Activated B cell treated with CpG ODN at 0.5 μM for 24 hours (primary cell): ENCODE data around the gene CTSC. TPM values are rescaled to one million over a fixed set of nuclear protein-coding genes. Genes with fewer than 3 reads are reported as not detected.

Experiments used
- ATAC-seq: fragments of 200-7000 bp; cut with Tn5 transposase; one replicate; pipeline ENCODE4 v1.10.0; 2021; ENCODE audit warnings: low read depth, mild to moderate bottlenecking, moderate library complexity
- CTCF ChIA-PET: fragments of 350-600 bp; sonication (Branson Sonifier 250); formaldehyde crosslinking; loops from one replicate; lab custom pipeline; 2021; ENCODE audit warnings: antibody characterized with exemption; lab: Charles Lee
- POLR2A ChIA-PET: fragments of 350-600 bp; sonication (Branson Sonifier 250); formaldehyde crosslinking; loops from one replicate; lab custom pipeline; 2021; ENCODE audit warnings: antibody characterized with exemption; lab: Charles Lee
- DNase-seq: peaks from one replicate; pipeline ENCODE4 v3.0.0; 2022
- H3K27ac Mint-ChIP-seq: one replicate; pipeline ENCODE4 v1.8.0; 2020; ENCODE audit warnings: mixed read lengths
- H3K27me3 Mint-ChIP-seq: one replicate; pipeline ENCODE4 v1.8.0; 2021; ENCODE audit warnings: mixed read lengths
- H3K36me3 Mint-ChIP-seq: one replicate; pipeline ENCODE4 v1.8.0; 2021; ENCODE audit warnings: low read depth, mixed read lengths
- H3K4me1 Mint-ChIP-seq: one replicate; pipeline ENCODE4 v1.8.0; 2021; ENCODE audit warnings: mixed read lengths
- H3K4me3 Mint-ChIP-seq: one replicate; pipeline ENCODE4 v1.8.0; 2020; ENCODE audit warnings: mild to moderate bottlenecking, mixed read lengths
- H3K9me3 Mint-ChIP-seq: one replicate; pipeline ENCODE4 v1.8.0; 2020; ENCODE audit warnings: mixed read lengths
- CTCF ChIP-seq: fragments of 200-600 bp; IDR thresholded peaks from one replicate; pipeline ENCODE4 v1.8.0; 2022; ENCODE audit warnings: antibody characterized with exemption, mild to moderate bottlenecking
- intact Hi-C: fragments of 100-400 bp; cut with micrococcal nuclease; formaldehyde crosslinking; loops from one replicate; pipeline ENCODE4 v1.15.1; 2024
- total RNA-seq: library from RNA; stranded (reverse); gene quantifications from 2 replicates; pipeline ENCODE4 v1.2.3, GENCODE V29; 2022

Gene CTSC
- total RNA-seq, 1 donor from 2014 or later = 31.2 TPM

- ChIA-PET POLR2A (interaction anchor here (0.6 kb wide), 1 partner anchor 40 kb away, joined by 3 read pairs; no protein-coding TSS in a partner anchor), CTCF (no interaction called here)
- peaks cover 8% of the 10 kb centered on the region for H3K4me1 Mint-ChIP-seq
- DNase-seq (no peak), ATAC-seq (no peak)
- no peaks in the 10 kb centered on the region for H3K27me3 Mint-ChIP-seq
- no peak overlapping the region for H3K27ac Mint-ChIP-seq
- no peak for TF ChIP-seq CTCF
- H3K9me3 Mint-ChIP-seq = no peaks in the 10 kb centered on the region
- intact Hi-C loops = no loop called here
- no peak overlapping the region for H3K4me3 Mint-ChIP-seq
- H3K36me3 Mint-ChIP-seq = peaks cover 49% of the 10 kb centered on the region
These were observed 17.4 kb downstream of the CTSC start for GRCh38 chr11:88320149-88320559.

GRCh38 chr11:88318017-88318416 lies 19.5 kb downstream of the CTSC start:
- H3K27me3 Mint-ChIP-seq = no peaks in the 10 kb centered on the region
- ATAC-seq (no peak), DNase-seq (no peak)
- CTCF ChIA-PET = no interaction called here
- TF ChIP-seq CTCF = no peak
- intact Hi-C loops = no loop called here
- H3K36me3 Mint-ChIP-seq = peaks cover 30% of the 10 kb centered on the region
- no peak overlapping the region for H3K4me3 Mint-ChIP-seq
- POLR2A ChIA-PET = no interaction called here
- no peaks in the 10 kb centered on the region for H3K9me3 Mint-ChIP-seq
- H3K27ac Mint-ChIP-seq = no peak overlapping the region
- H3K4me1 Mint-ChIP-seq = no peaks in the 10 kb centered on the region

GRCh38 chr11:88317536-88317935 lies 20.0 kb downstream of the CTSC start:
- Mint-ChIP-seq H3K27ac (no peak overlapping the region), H3K4me3 (no peak overlapping the region), H3K4me1 (no peaks in the 10 kb centered on the region), H3K9me3 (no peaks in the 10 kb centered on the region), H3K27me3 (no peaks in the 10 kb centered on the region), H3K36me3 (peaks cover 28% of the 10 kb centered on the region)
- TF ChIP-seq CTCF = no peak
- ChIA-PET CTCF (no interaction called here), POLR2A (no interaction called here)
- DNase-seq = no peak
- ATAC-seq = no peak
- intact Hi-C loops = no loop called here

- POLR2A ChIA-PET = no interaction called here
- H3K27ac Mint-ChIP-seq = no peak overlapping the region
- H3K36me3 Mint-ChIP-seq = peaks cover 24% of the 10 kb centered on the region
These were observed 21.5 kb downstream of the CTSC start for GRCh38 chr11:88315981-88316441.

GRCh38 chr11:88315015-88315414 lies 22.5 kb downstream of the CTSC start:
- intact Hi-C loops = no loop called here
- ChIA-PET POLR2A (no interaction called here), CTCF (no interaction called here)
- Mint-ChIP-seq H3K4me1 (peaks cover 3% of the 10 kb centered on the region), H3K27ac (no peak overlapping the region), H3K4me3 (no peak overlapping the region), H3K27me3 (no peaks in the 10 kb centered on the region), H3K9me3 (no peaks in the 10 kb centered on the region), H3K36me3 (peaks cover 25% of the 10 kb centered on the region)
- no peak for DNase-seq
- ATAC-seq = no peak
- TF ChIP-seq CTCF = no peak

More at GRCh38 chr11:88315981-88316441, 21.5 kb downstream of the CTSC start:
- CTCF ChIA-PET = no interaction called here
- TF ChIP-seq CTCF = no peak
- H3K9me3 Mint-ChIP-seq = no peaks in the 10 kb centered on the region
- DNase-seq (no peak), ATAC-seq (no peak)
- H3K4me3 Mint-ChIP-seq = no peak overlapping the region
- intact Hi-C loops = no loop called here
- no peaks in the 10 kb centered on the region for H3K27me3 Mint-ChIP-seq
- no peaks in the 10 kb centered on the region for H3K4me1 Mint-ChIP-seq
